ENCODE results near the gene BDP1. TPM values are rescaled to one million over a fixed set of nuclear protein-coding genes. Genes with fewer than 3 reads are reported as not detected.
"Not testable (repeated sequence)": the region's sequence is repeated elsewhere in the genome, so short reads cannot be mapped to it uniquely, and the experiment has no call there.

The BDP1 gene
- polyA plus RNA-seq, 6 donors from 2014 or later = 3.1 to 30.7 (median 10.7) TPM

- H3K27me3 Mint-ChIP-seq = no peaks in the 10 kb centered on the region
- H3K9me3 Mint-ChIP-seq = peaks cover 0 to 4% (median 0%) of the 10 kb centered on the region in 7 donors
- peak overlapping the region; percentile 95 to 100 (median 98) for H3K27ac Mint-ChIP-seq
- H3K4me3 Mint-ChIP-seq = peak overlapping the region; percentile 88 to 100 (median 98)
- ATAC-seq (ENCODE audit: low read depth in 2 of 2) (peak in 1 of 2 donors; percentile 14), DNase-seq (no peak)
- H3K36me3 Mint-ChIP-seq = peaks cover 4 to 8% of the 10 kb centered on the region in 2 donors
- H3K4me1 Mint-ChIP-seq = peaks cover 25 to 53% (median 38%) of the 10 kb centered on the region in 3 donors
Observed at GRCh38 chr5:71587766-71588532, 132.5 kb downstream of the BDP1 start.

- Mint-ChIP-seq H3K4me1 (peaks cover 25 to 53% (median 38%) of the 10 kb centered on the region in 3 donors), H3K36me3 (peaks cover 4 to 8% of the 10 kb centered on the region in 2 donors), H3K4me3 (peak overlapping the region; percentile 43 to 98 (median 80)), H3K27me3 (no peaks in the 10 kb centered on the region), H3K9me3 (peaks cover 0 to 4% (median 0%) of the 10 kb centered on the region in 7 donors), H3K27ac (peak overlapping the region in 4 of 6 donors; percentile 5 to 95 (median 58))
- no peak for ATAC-seq (ENCODE audit: low read depth in 2 of 2)
- no peak for DNase-seq
Observed at GRCh38 chr5:71588533-71588885, 133.1 kb downstream of the BDP1 start.

- no peak for ATAC-seq (ENCODE audit: low read depth in 2 of 2)
- Mint-ChIP-seq H3K4me1 (peaks cover 25 to 53% (median 38%) of the 10 kb centered on the region in 3 donors), H3K27ac (peak overlapping the region in 1 of 6 donors; percentile 37)
Observed at GRCh38 chr5:71589903-71590302, 134.5 kb downstream of the BDP1 start.

GRCh38 chr5:71591100-71591499 is 135.6 kb downstream of the BDP1 start:
- Mint-ChIP-seq H3K27ac (no peak overlapping the region), H3K4me1 (peaks cover 25 to 52% (median 38%) of the 10 kb centered on the region in 3 donors), H3K27me3 (no peaks in the 10 kb centered on the region), H3K4me3 (peak overlapping the region in 2 of 8 donors; percentile 7 to 33), H3K9me3 (peaks cover 0 to 4% (median 0%) of the 10 kb centered on the region in 7 donors), H3K36me3 (peaks cover 9 to 10% of the 10 kb centered on the region in 2 donors)
- ATAC-seq (ENCODE audit: low read depth in 2 of 2) (no peak), DNase-seq (no peak)

More at GRCh38 chr5:71589903-71590302, 134.5 kb downstream of the BDP1 start:
- Mint-ChIP-seq H3K36me3 (peaks cover 4 to 8% of the 10 kb centered on the region in 2 donors), H3K4me3 (peak overlapping the region in 4 of 8 donors; percentile 3 to 95 (median 60)), H3K9me3 (peaks cover 0 to 4% (median 0%) of the 10 kb centered on the region in 7 donors), H3K27me3 (no peaks in the 10 kb centered on the region)
- no peak for DNase-seq

- Mint-ChIP-seq H3K4me1 (peaks cover 4 to 7% (median 4%) of the 10 kb centered on the region in 3 donors), H3K4me3 (no peak overlapping the region), H3K27me3 (no peaks in the 10 kb centered on the region), H3K9me3 (no peaks in the 10 kb centered on the region), H3K27ac (no peak overlapping the region), H3K36me3 (peaks cover 25 to 30% of the 10 kb centered on the region in 2 donors)
- ATAC-seq (ENCODE audit: low read depth in 2 of 2) (no peak), DNase-seq (no peak)
Observed at GRCh38 chr5:71596169-71596568, 140.7 kb downstream of the BDP1 start.

GRCh38 chr5:71597001-71597400 is 141.6 kb downstream of the BDP1 start:
- peaks cover 3 to 6% (median 4%) of the 10 kb centered on the region in 3 donors for H3K4me1 Mint-ChIP-seq
- DNase-seq (no peak), ATAC-seq (ENCODE audit: low read depth in 2 of 2) (no peak)
- H3K9me3 Mint-ChIP-seq = no peaks in the 10 kb centered on the region
- H3K27ac Mint-ChIP-seq = peak overlapping the region in 2 of 6 donors; percentile 11 to 31
- H3K4me3 Mint-ChIP-seq = no peak overlapping the region
- no peaks in the 10 kb centered on the region for H3K27me3 Mint-ChIP-seq
- H3K36me3 Mint-ChIP-seq = peaks cover 25 to 30% of the 10 kb centered on the region in 2 donors

- peak overlapping the region in 4 of 6 donors; percentile 16 to 62 (median 31) for H3K27ac Mint-ChIP-seq
- no peaks in the 10 kb centered on the region for H3K4me1 Mint-ChIP-seq
- no peaks in the 10 kb centered on the region for H3K27me3 Mint-ChIP-seq
- peaks cover 29 to 41% of the 10 kb centered on the region in 2 donors for H3K36me3 Mint-ChIP-seq
- ATAC-seq (ENCODE audit: low read depth in 2 of 2) (no peak), DNase-seq (no peak)
- no peak overlapping the region for H3K4me3 Mint-ChIP-seq
- peaks cover 0 to 2% (median 0%) of the 10 kb centered on the region in 7 donors for H3K9me3 Mint-ChIP-seq
Observed at GRCh38 chr5:71600783-71601182, 145.3 kb downstream of the BDP1 start.

GRCh38 chr5:71601222-71602026 is 146.0 kb downstream of the BDP1 start:
- ATAC-seq (ENCODE audit: low read depth in 2 of 2) (peak; percentile 73 to 79), DNase-seq (peak; percentile 6)
- peaks cover 0 to 2% (median 0%) of the 10 kb centered on the region in 7 donors for H3K9me3 Mint-ChIP-seq
- H3K27ac Mint-ChIP-seq = no peak overlapping the region
- H3K4me1 Mint-ChIP-seq = no peaks in the 10 kb centered on the region
- H3K36me3 Mint-ChIP-seq = peaks cover 25 to 35% of the 10 kb centered on the region in 2 donors
- H3K4me3 Mint-ChIP-seq = no peak overlapping the region
- no peaks in the 10 kb centered on the region for H3K27me3 Mint-ChIP-seq

GRCh38 chr5:71609916-71610315 is 154.5 kb downstream of the BDP1 start:
- not testable (repeated sequence) for H3K27ac Mint-ChIP-seq, H3K27me3 Mint-ChIP-seq

GRCh38 chr5:71615809-71616208 is 160.4 kb downstream of the BDP1 start:
- peak overlapping the region in 2 of 6 donors; percentile 24 to 26 for H3K27ac Mint-ChIP-seq
- H3K9me3 Mint-ChIP-seq = peaks cover 0 to 7% (median 0%) of the 10 kb centered on the region in 7 donors
- H3K4me1 Mint-ChIP-seq = peaks cover 9 to 22% (median 20%) of the 10 kb centered on the region in 3 donors
- H3K27me3 Mint-ChIP-seq = no peaks in the 10 kb centered on the region
- H3K4me3 Mint-ChIP-seq = no peak overlapping the region
- peaks cover 20 to 38% of the 10 kb centered on the region in 2 donors for H3K36me3 Mint-ChIP-seq
- ATAC-seq (ENCODE audit: low read depth in 2 of 2) (no peak), DNase-seq (no peak)

More at GRCh38 chr5:71609916-71610315, 154.5 kb downstream of the BDP1 start:
- H3K36me3 Mint-ChIP-seq = peaks cover 3 to 12% of the 10 kb centered on the region in 2 donors
- H3K4me1 Mint-ChIP-seq; ATAC-seq (ENCODE audit: low read depth in 2 of 2); DNase-seq; H3K9me3 Mint-ChIP-seq; H3K4me3 Mint-ChIP-seq: not testable (repeated sequence)

Other genes with a start within 250 kb of the BDP1 start
- gene MCCC2, start 131.7 kb downstream of the BDP1 start, polyA plus RNA-seq (ENCODE audit: low read depth in 6 of 6) = 10 to 100 TPM; 27.3 to 42.1 (median 35.4) TPM

Data from naive B cell (primary cell).